SU-DHL-6 (cell line): ENCODE data around the gene ABHD11.
"Not testable (repeated sequence)": the region's sequence is repeated elsewhere in the genome, so short reads cannot be mapped to it uniquely, and the experiment has no call there.

Experiments used
- EZH2phosphoT487 ChIP-seq: fragments of 200-600 bp; sonication (generic), shearing (Covaris generic); conservative IDR thresholded peaks from 2 replicates; pipeline ENCODE4 v1.6.1; 2018; ENCODE audit warnings: mild to moderate bottlenecking, antibody characterized with exemption, low read length, moderate library complexity, mixed read lengths
- TF ChIP-seq, protein P1 (sequence below): fragments of 200-600 bp; sonication (generic); IDR thresholded peaks from one replicate; pipeline ENCODE4 v1.5.1; 2017; ENCODE audit warnings: antibody characterized with exemption, mild to moderate bottlenecking, low read length, moderate library complexity; ENCODE audit not compliant: insufficient read depth, poor library complexity, severe bottlenecking

DNA sequence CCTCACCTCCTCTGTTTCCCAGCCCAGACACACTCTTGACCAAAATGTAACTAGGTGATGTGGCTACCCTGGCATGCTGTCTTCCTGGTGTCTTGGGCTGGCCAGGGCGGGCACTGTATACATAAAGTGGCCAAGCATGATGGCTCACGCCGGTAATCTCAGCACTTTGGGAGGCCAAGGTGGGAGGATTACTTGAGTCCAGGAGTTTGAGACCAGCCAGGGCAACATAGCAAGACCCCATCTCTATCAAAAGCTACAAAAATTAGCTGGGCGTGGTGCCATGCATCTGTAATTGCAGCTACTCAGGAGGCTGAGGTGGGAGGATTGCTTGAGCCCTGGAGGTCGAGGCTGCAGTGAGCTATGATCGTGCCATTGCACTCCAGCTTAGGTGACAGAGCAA, 25.3 kb downstream of the ABHD11 start:
- TF ChIP-seq, protein P1, sequence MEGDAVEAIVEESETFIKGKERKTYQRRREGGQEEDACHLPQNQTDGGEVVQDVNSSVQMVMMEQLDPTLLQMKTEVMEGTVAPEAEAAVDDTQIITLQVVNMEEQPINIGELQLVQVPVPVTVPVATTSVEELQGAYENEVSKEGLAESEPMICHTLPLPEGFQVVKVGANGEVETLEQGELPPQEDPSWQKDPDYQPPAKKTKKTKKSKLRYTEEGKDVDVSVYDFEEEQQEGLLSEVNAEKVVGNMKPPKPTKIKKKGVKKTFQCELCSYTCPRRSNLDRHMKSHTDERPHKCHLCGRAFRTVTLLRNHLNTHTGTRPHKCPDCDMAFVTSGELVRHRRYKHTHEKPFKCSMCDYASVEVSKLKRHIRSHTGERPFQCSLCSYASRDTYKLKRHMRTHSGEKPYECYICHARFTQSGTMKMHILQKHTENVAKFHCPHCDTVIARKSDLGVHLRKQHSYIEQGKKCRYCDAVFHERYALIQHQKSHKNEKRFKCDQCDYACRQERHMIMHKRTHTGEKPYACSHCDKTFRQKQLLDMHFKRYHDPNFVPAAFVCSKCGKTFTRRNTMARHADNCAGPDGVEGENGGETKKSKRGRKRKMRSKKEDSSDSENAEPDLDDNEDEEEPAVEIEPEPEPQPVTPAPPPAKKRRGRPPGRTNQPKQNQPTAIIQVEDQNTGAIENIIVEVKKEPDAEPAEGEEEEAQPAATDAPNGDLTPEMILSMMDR: not testable (repeated sequence)
- TF ChIP-seq EZH2phosphoT487: not testable (repeated sequence)
